Measurements from ENCODE around the gene LRIG1.

Gene LRIG1

DNA sequence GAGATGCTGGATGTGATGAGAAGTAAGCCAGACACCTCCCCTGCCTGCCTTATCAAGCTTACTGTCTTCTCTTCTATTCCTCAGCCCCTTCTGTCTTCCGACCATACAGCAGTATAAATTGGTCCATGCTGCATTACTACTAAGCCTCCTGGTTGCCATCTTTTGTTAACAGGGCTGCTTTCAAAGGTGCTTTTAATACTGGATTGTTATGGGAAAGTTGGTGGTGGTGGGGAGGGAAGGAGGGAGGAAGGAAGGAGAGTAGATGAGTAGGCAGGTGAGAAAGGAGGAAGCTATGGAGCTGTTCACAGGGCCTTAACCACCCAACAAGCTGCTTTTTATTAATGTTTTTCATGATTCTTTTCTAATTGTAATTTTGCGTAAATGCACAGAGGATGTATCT is 165.2 kb downstream of the LRIG1 start:
- Histone ChIP-seq H3K36me3 (ENCODE audit: control insufficient read depth in 2 of 2, insufficient read depth in 1 of 2, low read length in 2 of 2) (no peaks in the 10 kb centered on the region), H3K27ac (ENCODE audit: extremely low read depth, low read depth, low read length) (no peak overlapping the region)

More for the DNA sequence above, 165.2 kb downstream of the LRIG1 start:
- ChIA-PET CTCF (no interaction called here), POLR2A (no interaction called here)
- TF ChIP-seq TRIM28 (IDR thresholded peaks at IDR 0.05; ENCODE audit: borderline replicate concordance, low read length) = no peak
- Histone ChIP-seq H3K9me3 (ENCODE audit: control insufficient read depth, insufficient read depth, low read depth, low read length) (no peaks in the 10 kb centered on the region), H3K4me3 (ENCODE audit: low read depth, low read length) (no peak overlapping the region), H3K4me1 (ENCODE audit: control insufficient read depth, insufficient read depth, low read length) (no peaks in the 10 kb centered on the region)
